ENCODE measurements around the gene MPP3. TPM values are rescaled to one million over a fixed set of nuclear protein-coding genes. Genes with fewer than 3 reads are reported as not detected.
A peak's percentile ranks its signal among the peaks of the same experiment; 100 is the strongest.

The MPP3 gene
- total RNA-seq (ENCODE audit: low replicate concordance) = 6.1 and 7.0 TPM in 2 replicates

- H3K9me3 Mint-ChIP-seq = peaks cover 10% of the 10 kb centered on the region
- Histone ChIP-seq H3K27me3 (peaks cover 44% of the 10 kb centered on the region), H3F3A (ENCODE audit: low read depth) (peaks cover 20% of the 10 kb centered on the region), H3K27ac (no peak within 1 kb of the TSS), H2AFZ (replicated peaks) (peak within 1 kb of the TSS; percentile 92), H3K36me3 (no peaks in the 10 kb centered on the region), H3K4me2 (peak within 1 kb of the TSS; percentile 83), H3K9ac (no peak within 1 kb of the TSS), H3K9me3 (ENCODE audit: low read depth) (no peaks in the 10 kb centered on the region), H4K20me1 (ENCODE audit: low read depth) (no peaks in the 10 kb centered on the region), H3K79me2 (ENCODE audit: low read depth) (no peaks in the 10 kb centered on the region), H3K4me3 (peak within 1 kb of the TSS; percentile 78), H3K4me1 (peaks cover 8% of the 10 kb centered on the region)
- H3K27ac Mint-ChIP-seq = peak within 1 kb of the TSS; percentile 89
- peaks cover 22% of the 10 kb centered on the region for H3K27me3 Mint-ChIP-seq (ENCODE audit: insufficient read depth, low read depth)
- no peak for TF ChIP-seq EZH2phosphoT487 (IDR thresholded peaks at IDR 0.05)
- TF ChIP-seq CTCF (IDR thresholded peaks at IDR 0.05) = no peak
- TF ChIP-seq EZH2 (IDR thresholded peaks at IDR 0.05) = peak; percentile 64
- peak; percentile 87 for DNase-seq (ENCODE audit: low spot score)
- peaks cover 7% of the 10 kb centered on the region for H3K36me3 Mint-ChIP-seq
- peak within 1 kb of the TSS; percentile 94 for H3K4me3 Mint-ChIP-seq
- peaks cover 26% of the 10 kb centered on the region for H3K4me1 Mint-ChIP-seq
These were observed at the start of gene MPP3 for GRCh38 chr17:43832976-43833829. TSS of gene MPP3 (minus strand) at chr17:43833146. CDS start at chr17:43831906, 1,240 bp downstream.

GRCh38 chr17:43881758-43882505 lies 49.0 kb upstream of the MPP3 start:
- Histone ChIP-seq H3K36me3 (no peaks in the 10 kb centered on the region), H3F3A (ENCODE audit: low read depth) (no peaks in the 10 kb centered on the region), H3K4me2 (no peak overlapping the region), H3K27ac (no peak overlapping the region), H4K20me1 (ENCODE audit: low read depth) (peaks cover 8% of the 10 kb centered on the region), H3K9ac (no peak overlapping the region), H3K4me1 (peaks cover 3% of the 10 kb centered on the region), H3K27me3 (no peaks in the 10 kb centered on the region), H3K4me3 (no peak overlapping the region), H3K79me2 (ENCODE audit: low read depth) (no peaks in the 10 kb centered on the region), H2AFZ (replicated peaks) (no peak overlapping the region), H3K9me3 (ENCODE audit: low read depth) (no peaks in the 10 kb centered on the region)
- peaks cover 10% of the 10 kb centered on the region for H3K4me1 Mint-ChIP-seq
- H3K4me3 Mint-ChIP-seq = no peak overlapping the region
- no peak overlapping the region for H3K27ac Mint-ChIP-seq
- H3K36me3 Mint-ChIP-seq = peaks cover 4% of the 10 kb centered on the region
- H3K27me3 Mint-ChIP-seq (ENCODE audit: insufficient read depth, low read depth) = peaks cover 2% of the 10 kb centered on the region
- no peak for TF ChIP-seq EZH2 (IDR thresholded peaks at IDR 0.05)
- no peak for TF ChIP-seq CTCF (IDR thresholded peaks at IDR 0.05)
- no peak for TF ChIP-seq EZH2phosphoT487 (IDR thresholded peaks at IDR 0.05)
- DNase-seq (ENCODE audit: low spot score) = no peak
- no peaks in the 10 kb centered on the region for H3K9me3 Mint-ChIP-seq

- DNase-seq (ENCODE audit: low spot score) = no peak
- Histone ChIP-seq H3K79me2 (ENCODE audit: low read depth) (no peaks in the 10 kb centered on the region), H3K9ac (no peak overlapping the region), H3K36me3 (no peaks in the 10 kb centered on the region), H3K4me2 (no peak overlapping the region), H3K27ac (no peak overlapping the region), H4K20me1 (ENCODE audit: low read depth) (peaks cover 8% of the 10 kb centered on the region), H3K4me3 (no peak overlapping the region), H3F3A (ENCODE audit: low read depth) (no peaks in the 10 kb centered on the region), H3K4me1 (peaks cover 3% of the 10 kb centered on the region), H3K9me3 (ENCODE audit: low read depth) (no peaks in the 10 kb centered on the region), H3K27me3 (no peaks in the 10 kb centered on the region), H2AFZ (replicated peaks) (no peak overlapping the region)
- H3K36me3 Mint-ChIP-seq = peaks cover 4% of the 10 kb centered on the region
- H3K4me1 Mint-ChIP-seq = peaks cover 10% of the 10 kb centered on the region
- no peak for TF ChIP-seq EZH2 (IDR thresholded peaks at IDR 0.05)
- TF ChIP-seq CTCF (IDR thresholded peaks at IDR 0.05) = no peak
- no peak for TF ChIP-seq EZH2phosphoT487 (IDR thresholded peaks at IDR 0.05)
- no peaks in the 10 kb centered on the region for H3K9me3 Mint-ChIP-seq
- H3K4me3 Mint-ChIP-seq = no peak overlapping the region
- no peak overlapping the region for H3K27ac Mint-ChIP-seq
- H3K27me3 Mint-ChIP-seq (ENCODE audit: insufficient read depth, low read depth) = peaks cover 2% of the 10 kb centered on the region
These were observed 48.2 kb upstream of the MPP3 start for GRCh38 chr17:43881181-43881580.

Measured in neural progenitor cell (in vitro differentiated cells).